Hindlimb muscle (tissue), 1 donor: ENCODE measurements around the gene NFATC4. TPM values are rescaled to one million over a fixed set of nuclear protein-coding genes. Genes with fewer than 3 reads are reported as not detected.

Experiments used
- DNase-seq: peaks from one replicate; pipeline ENCODE4 v3.0.0-alpha.2; 2013
- polyA plus RNA-seq: library from polyadenylated mRNA; unstranded; fragments of 120-200 nt; gene quantifications from one replicate; pipeline ENCODE4 v1.2.1, GENCODE V29; 2013; ENCODE audit not compliant: insufficient read length

The NFATC4 gene
- polyA plus RNA-seq, 1 donor = 34.8 TPM

DNA sequence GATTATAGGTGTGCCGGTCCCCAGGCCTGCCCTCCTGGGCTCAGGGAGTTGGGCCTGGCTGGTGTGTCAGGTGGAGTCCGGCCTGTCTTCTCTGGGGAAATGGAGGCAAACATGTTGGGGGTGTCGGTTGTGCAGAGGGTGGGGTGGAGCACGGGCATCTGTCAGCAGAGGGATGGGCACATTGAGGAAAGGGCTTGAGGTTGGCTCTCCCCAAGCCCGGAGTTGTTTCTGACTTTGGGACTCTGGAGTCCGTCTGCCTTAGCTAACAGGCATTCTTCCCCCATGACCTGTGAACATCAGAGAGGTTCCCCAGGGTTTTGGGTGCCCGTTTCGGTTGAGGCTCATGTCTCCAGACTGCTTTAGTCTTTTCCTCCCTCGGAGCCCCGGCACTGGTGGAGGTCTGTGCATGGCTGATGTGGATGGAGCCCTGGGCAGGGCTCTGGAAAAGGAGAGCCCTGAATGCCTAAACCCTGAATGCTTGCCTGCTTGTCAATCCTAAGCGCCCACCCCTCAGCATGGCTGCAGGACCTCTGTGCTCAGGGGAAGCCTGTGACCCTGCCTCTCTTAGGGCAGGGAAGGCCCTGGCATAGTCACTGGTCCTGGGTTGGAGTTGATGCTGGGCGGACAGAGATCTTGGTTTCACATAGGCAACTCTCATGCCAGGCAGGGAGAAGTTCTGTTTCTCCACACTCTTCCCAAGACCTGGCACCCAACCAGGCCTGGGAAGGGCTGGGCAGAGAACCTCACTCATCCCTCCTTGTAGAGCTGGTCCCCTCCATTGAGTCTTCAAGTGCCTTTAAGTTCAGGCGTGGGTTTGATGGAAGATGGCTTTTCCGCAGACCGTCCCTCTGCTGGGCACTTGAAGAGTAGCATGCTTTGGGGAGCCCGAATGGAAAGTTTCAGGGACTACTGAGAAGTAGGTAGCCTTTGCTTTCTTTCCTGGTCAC lies 43.7 kb downstream of the NFATC4 start:
- no peak for DNase-seq

DNA sequence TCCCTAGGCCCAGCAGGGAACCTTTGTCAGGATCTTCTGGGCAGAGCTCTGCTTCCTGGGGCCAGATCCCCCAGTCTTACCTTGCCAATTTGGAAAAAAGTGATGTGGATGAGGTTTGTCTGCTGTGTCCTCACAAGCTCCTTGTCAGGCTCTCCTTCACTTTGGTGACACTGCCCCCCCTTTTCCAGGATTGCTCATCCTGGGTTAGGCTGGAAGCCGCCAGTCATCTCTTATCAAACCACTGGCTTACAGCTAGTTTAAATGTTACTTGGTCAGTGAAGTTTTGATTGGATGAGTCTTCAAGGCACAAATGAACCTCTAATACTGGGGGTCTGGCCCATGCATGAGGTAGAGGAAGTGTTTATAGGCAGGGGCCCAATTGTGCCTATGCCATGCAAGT lies 46.1 kb downstream of the NFATC4 start:
- no peak for DNase-seq

DNA sequence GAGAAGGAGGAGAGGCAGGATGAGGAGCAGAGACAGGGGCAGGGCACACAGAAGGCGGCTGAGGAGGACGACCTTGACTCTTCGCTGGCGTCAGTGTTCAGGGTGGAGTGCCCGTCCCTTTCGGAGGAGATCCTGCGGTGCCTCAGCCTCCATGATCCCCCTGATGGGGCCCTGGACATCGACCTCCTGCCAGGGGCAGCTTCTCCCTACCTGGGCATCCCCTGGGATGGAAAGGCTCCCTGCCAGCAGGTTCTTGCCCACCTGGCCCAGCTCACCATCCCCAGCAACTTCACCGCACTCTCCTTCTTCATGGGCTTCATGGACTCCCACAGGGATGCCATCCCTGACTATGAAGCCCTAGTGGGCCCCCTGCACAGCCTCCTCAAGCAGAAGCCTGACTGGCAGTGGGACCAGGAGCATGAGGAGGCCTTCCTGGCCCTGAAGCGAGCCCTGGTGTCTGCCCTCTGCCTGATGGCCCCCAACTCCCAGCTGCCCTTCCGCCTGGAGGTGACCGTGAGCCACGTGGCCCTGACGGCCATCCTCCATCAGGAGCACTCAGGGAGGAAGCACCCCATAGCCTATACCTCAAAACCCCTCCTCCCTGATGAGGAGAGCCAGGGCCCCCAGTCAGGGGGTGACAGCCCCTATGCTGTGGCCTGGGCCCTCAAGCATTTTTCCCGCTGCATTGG lies 46.9 kb downstream of the NFATC4 start:
- no peak for DNase-seq

DNA sequence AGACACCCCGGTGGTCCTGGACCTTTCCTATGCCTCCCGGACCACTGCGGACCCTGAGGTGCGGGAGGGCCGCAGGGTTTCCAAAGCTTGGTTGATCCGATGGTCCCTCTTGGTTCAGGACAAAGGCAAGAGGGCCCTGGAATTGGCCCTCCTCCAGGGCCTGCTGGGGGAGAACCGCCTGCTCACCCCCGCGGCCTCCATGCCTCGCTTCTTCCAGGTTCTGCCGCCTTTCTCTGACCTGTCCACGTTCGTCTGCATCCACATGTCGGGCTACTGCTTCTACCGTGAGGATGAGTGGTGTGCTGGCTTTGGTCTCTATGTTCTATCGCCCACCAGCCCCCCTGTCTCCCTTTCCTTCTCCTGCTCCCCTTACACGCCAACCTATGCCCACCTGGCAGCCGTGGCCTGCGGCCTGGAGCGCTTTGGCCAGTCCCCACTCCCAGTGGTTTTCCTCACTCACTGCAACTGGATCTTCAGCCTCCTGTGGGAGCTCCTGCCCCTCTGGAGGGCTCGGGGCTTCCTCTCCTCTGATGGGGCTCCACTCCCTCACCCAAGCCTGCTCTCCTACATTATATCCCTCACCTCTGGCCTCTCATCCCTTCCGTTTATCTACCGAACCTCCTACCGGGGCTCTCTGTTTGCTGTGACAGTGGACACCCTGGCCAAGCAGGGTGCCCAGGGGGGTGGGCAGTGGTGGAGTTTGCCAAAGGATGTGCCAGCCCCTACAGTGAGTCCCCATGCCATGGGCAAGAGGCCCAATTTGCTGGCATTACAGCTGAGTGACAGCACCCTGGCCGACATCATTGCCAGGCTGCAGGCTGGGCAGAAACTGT lies 47.7 kb downstream of the NFATC4 start:
- no peak for DNase-seq

DNA sequence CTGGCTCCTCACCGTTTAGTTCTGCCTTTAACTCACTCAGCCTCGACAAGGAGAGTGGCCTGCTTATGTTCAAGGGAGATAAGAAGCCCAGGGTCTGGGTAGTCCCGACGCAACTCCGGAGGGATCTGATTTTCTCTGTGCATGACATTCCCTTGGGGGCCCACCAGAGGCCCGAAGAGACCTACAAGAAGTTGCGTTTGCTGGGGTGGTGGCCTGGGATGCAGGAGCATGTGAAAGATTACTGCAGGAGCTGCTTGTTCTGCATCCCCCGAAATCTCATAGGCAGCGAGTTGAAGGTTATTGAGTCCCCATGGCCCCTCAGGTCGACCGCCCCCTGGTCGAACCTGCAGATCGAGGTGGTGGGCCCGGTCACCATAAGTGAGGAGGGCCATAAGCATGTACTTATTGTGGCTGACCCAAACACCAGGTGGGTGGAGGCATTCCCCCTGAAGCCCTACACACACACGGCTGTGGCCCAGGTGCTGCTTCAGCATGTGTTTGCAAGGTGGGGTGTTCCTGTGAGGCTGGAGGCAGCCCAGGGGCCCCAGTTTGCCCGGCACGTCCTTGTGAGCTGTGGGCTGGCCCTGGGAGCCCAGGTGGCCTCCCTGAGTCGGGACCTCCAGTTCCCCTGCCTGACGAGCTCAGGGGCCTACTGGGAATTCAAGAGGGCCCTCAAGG lies 48.4 kb downstream of the NFATC4 start:
- DNase-seq = no peak

DNA sequence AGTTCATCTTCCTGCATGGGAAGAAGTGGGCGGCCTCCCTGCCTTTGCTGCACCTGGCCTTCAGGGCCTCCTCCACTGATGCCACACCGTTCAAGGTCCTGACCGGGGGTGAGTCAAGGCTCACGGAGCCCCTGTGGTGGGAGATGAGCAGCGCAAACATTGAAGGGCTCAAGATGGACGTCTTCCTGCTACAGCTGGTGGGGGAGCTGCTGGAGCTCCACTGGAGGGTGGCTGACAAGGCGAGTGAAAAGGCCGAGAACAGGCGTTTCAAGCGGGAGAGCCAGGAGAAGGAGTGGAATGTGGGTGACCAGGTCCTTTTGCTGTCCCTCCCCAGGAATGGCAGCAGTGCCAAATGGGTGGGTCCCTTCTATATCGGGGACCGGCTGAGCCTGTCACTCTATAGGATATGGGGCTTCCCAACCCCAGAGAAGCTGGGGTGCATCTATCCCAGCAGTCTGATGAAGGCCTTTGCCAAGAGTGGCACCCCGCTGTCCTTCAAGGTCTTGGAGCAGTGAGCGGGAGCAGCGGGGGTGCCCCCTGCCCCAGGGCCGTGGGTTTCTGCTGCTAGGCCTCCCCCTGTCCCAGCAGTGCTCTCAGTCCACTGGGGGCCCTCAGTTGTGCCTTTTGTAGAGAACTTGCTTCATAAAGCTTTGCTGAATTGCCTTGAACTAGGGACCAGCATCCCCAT lies 49.1 kb downstream of the NFATC4 start:
- DNase-seq = no peak

DNA sequence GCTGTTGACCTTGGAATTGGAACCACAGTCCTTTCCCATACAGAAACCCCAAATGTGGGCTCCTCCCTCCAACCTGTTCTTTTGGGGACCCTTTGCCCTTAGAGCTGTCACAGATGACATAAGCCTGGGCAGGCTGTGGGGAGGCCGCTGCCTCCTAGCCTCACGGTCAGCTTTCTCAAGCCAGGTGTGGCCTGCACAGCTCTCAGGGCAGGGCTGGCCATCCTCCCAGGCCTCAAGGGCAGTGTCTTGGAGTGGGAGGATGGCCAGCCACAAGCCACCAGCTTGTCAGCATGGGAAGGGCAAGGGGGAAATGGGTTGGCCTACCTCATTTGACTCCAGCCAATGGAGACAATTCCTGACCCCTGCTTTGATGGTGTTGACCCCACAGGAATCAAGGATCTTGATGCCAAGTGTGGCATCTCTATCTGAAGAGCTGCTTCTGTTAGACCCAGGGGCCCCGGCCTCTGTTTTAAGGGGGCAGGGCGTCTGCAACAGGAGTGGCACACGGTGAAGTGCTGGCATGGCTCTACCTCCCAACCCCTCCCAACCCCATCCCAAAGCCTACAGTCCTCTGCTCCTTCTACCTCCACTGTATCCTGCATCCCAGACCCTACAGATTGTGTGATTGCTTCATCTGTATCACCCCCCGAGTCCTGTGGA lies 50.0 kb downstream of the NFATC4 start:
- no peak for DNase-seq

DNA sequence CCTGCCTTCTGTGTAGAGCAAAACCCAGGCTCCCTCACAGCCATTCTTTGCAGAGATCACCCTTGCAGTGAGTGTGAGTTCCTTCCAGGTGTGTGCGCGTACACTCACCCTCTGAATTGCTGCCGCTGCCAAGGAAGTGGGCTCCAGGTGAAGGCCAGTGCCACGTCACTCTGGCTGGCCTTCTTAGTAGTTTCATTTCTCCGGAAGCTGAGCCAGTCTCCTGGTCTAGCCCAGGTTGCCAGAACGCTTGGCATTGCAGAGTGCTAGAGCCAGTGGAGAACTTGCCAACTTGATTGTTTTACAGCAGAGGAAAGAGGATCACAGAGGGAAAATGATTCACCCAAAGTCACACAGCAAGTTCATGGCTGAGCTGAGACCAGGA lies 50.5 kb downstream of the NFATC4 start:
- no peak for DNase-seq

DNA sequence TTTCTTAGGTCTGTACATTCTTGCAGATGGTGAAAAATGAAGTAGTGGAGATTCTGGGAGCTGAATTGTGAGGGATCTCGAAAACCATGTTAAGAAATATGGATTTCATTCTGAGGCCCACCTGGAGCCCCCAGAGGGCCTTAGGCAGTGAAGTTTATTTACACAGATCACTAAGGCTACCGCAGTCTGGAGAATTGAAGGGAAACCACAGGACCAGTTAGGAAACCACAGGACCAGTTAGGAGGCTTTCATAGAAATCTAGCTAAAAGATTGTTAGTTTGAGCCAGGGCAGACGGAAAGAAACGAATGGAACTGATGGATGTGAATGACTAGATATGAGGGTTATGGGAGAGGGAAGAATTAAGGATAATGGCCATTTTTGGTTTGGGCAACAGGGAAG lies 54.3 kb downstream of the NFATC4 start:
- no peak for DNase-seq

DNA sequence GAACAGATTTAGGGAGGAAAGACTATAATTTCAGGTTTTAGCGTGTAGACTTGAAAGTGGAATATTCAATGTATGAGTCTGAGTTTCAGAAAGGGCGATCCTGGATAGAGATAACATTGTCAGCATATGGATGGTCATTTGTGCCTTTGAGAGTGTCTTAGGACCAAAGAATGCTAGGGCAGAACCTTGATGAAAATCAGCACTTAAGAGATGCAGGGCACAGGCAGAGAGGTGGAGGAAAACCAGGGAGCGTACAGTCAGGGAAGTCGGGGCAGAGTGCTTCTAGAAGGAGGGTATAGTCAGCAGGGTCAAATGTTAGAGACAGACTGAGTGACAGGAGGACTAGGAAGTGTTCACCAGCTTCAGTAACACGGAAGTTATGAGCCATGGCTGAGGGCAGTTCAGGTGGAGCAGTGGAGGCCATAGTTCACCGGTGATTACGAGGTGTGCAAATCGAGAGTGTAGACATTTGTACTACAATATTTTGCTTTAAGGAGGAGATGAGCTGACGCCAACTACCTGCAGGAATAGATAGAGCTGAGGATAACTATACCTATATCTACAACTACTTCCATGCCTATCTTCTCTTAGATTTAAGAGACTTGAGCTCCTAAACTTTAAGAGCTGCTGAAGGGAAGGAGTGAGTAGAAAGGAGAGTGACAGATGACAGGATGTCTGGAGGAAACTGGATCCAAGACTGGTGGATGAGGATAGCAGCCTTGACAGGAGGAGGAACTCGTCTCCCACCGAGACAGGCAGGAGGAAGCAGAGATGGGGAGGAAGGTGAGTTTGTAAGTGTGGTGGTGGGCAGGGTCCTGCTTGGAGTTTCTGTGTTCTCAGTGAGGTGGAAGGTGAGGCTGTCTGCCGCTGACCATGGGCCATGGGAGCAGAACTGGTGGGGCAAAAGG lies 55.0 kb downstream of the NFATC4 start:
- no peak for DNase-seq

DNA sequence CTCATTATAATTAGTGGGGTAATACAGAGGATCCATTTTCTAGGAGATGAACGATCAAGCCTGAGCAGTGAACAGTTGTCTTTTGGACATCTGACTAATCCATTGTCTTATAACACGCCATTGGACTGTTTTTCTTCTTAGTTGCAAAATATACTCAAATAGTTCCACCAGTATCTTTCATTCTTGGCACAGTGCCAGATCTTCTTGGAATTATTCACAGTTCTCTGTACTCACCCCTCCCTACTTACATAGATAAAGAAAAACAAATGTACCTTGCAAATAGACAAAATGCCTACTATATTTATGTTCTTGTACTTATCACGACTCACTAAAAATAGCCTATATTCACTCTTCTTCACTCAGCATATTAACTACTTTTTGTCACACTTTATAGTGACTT lies 57.7 kb downstream of the NFATC4 start:
- DNase-seq = no peak

DNA sequence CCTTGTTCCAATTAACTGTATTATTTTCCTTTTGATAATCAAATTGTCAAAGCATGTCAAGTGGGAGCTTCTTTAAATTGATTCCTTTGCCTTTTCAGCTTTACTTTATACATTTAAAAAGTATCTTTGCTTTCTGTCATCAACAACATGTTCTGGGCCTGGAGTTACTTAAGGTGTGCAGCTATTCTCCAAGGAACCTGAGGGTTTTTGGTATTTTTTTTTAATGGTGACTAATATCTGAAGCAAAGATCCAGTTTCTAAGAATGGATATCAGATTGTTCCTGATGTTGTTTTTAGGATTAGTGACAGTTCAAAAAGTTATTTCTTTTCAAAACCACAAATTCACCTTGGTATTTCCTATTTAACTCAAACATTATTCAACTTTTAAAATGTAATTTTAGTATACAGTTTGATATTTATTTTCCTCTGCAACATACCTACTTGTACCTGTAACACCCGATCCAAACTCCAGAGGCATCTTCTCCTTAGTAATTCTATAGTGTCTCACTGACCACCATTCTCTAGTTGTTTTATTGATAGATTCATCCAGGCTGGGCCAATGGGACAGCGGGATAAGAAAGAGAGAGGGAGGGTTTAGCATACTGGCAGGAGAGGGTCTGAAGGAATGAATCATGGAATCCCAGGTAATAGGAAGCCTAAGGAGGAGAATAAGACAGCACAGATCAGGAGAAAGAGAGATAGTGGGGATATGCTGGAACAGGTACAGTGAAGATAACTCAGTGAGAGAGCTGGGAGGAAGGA lies 58.3 kb downstream of the NFATC4 start:
- no peak for DNase-seq

DNA sequence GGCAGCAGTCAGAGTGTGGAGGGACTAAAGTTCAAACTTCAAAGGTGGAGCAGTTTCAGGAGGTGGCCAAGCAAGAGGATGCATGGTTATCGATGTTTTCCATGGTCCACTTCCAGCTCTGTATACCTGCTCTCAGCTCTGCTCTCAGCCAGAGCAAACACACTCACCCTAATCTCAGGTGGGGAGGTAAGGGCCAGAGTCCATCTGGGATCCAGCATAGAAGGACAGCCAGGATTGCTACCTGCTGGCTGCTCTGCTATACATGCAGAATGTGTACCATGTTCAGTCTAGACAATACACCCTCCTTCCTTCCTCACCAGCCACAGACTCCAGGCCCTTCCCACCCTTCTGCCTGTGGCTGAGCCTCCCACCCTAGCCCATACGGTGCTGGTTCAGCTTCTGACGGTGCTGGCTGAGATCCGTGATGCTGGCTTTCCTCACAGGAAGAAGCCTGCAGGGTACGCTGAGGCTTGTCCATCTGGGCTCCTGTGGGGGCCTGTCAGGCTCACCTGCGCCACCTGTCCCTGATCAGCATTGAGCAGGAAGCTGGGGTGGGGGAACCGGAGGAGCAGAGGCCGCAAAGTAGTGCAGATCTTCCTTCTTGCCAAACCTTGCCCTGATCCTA lies 59.0 kb downstream of the NFATC4 start:
- DNase-seq = no peak

DNA sequence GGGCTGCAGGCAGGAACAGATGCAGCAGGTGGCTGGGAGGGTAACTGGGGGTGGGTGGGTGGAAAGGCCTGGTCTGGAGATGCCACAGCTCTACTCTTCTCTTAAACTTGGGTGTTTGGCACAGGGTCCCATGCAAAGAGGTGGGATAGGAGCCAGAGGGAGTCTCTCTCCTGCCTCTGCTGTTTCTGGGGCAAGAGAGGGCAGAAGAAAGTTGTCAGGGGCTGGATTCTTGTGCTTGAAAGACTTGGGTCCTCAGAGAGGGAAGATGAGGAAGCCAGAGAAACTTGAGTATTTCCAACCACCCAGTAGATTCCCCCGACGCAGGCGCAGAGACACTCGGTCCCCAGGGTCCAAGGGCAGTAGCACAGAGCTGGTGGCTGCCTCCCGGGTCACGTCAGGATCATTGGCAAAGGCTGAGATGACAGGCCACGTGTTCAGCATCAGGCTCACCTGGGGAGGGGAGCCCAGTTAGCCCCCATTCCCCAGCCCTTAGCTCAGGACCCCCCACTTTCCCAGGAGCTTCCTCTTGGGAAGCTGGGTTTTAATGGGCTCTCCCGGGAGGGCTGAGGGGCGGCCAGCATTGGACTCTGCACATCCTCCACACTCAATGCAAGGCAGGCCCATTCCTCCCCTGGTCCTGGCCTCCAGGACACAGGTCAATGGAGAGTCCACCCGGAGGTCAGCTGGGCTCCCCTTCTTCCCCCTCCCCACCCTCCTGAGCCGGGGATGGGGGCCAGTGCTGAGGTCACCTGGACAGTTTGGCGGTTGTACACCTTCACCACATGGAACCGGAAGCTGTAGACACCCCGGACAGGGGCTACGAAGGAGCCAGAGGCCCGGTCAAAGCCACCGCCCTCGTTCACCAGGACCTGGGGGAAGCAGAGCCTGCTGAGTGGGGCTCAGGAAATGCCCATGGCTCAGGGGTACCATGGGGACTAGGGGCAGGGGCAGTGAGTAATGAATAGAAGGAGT lies 59.8 kb downstream of the NFATC4 start:
- no peak for DNase-seq

DNA sequence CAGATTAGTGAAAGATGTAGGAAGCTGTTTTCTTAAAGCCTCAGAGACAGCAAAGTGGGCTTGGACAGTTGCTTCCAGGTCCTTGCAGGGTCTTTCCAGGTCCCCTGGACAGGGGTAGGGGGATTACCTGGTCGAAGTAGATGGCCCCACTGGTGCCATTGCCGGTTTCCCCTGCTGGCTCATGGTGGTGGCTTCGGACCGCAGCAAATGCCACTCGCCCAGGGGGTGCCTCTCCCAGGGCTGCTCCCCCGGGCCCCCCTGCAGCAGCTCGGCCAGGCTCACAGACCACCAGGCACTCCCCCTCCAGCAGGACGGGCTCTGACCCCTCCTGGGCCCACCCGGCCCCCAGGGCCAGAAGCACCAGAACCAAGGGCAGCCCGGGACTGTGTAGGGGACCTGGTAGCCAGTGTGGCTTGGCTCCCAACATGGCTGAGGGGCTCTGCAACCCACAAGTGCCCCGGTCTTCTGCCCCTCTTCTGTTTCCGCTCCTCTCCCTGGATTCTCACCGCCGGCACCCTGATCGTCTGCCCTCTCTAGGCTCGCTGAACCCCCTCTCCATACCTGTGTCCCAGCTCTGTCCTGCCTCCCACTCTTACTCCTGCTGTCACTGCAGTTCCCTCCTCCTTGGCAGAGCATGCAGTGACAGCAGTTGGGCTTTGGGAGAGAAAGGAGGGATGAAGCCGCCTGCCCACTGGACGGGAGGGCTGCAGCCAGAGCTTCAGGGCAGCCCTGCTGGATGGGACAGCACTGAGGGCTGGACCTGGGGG lies 60.8 kb downstream of the NFATC4 start:
- peak; percentile 54 for DNase-seq
